Measurements from ENCODE around the gene GPR183. TPM values are rescaled to one million over a fixed set of nuclear protein-coding genes. Genes with fewer than 3 reads are reported as not detected.

The GPR183 gene
- total RNA-seq, 2 experiments from 2014 or later: 5.0 to 5.2 TPM

DNA sequence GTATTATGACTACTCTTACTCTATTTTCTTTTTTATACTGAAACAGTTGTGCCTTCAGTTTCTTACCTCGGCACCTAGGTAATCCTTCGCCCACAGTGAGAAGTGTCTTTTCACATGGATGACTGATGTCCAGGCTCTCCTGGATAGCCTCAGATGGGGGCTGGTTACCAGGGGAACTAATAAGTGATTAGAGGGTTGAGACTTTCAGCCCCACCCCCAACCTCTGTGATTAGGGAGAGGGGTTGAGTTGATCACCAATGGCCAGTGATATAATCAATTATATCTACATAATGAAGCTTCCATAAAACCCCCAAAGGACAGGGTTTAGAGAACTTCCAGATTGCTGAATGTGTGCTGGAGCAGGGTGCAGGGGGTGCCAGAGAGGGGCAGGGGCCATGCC is 43.0 kb upstream of the GPR183 start:
- H3K4me1 Mint-ChIP-seq (ENCODE audit: low read depth): peaks cover 63% of the 10 kb centered on the region
- DNase-seq: no peak
- CTCF ChIA-PET: no interaction called here
- no peaks in the 10 kb centered on the region for H3K27me3 Mint-ChIP-seq (ENCODE audit: low read depth)
- H3K36me3 Mint-ChIP-seq (ENCODE audit: low read depth): peaks cover 77% of the 10 kb centered on the region
- H3K27ac Mint-ChIP-seq: no peak overlapping the region
- H3K4me3 Mint-ChIP-seq: no peak overlapping the region
- H3K9me3 Mint-ChIP-seq (ENCODE audit: insufficient read depth): no peaks in the 10 kb centered on the region
- POLR2A ChIA-PET: no interaction called here
- ATAC-seq: no peak

DNA sequence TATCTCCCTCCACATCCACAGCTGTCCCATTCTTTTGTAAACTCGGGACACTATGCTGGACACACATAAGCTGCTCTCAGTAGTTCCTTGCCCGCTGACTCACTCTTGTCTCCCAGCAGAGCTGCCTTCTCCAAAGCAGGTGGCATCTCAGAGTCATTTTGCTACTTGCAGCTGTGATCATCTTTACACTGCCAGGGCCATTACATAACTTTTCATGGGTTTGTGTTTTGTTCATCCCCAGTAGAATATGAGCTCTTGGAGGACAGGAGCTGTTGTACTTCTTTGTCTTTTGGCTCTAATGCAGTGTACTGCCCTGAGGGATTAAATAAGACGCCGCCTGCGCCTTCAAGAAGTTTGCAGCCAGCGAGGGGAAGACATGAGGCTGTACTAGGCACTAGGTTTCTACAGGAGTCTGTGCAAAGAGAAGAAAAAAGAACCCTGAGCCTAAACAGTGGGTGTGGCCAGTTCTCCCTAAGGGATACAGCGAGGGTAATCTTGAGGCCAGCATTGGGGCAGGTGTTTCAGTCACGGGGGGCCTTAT is 40.8 kb upstream of the GPR183 start:
- ATAC-seq: no peak
- CTCF ChIA-PET: interaction anchor here (0.9 to 2.1 kb wide), 5 partner anchors 13 to 82 kb away, joined by 3 to 7 read pairs (median 4); no protein-coding TSS in a partner anchor
- no peak for DNase-seq

GRCh38 chr13:99347335-99347878 is 40.2 kb upstream of the GPR183 start:
- DNase-seq: no peak
- ChIA-PET POLR2A (no interaction called here), CTCF (interaction anchor here (2.1 kb wide), 1 partner anchor 12 kb away, joined by 7 read pairs; no protein-coding TSS in a partner anchor)
- Mint-ChIP-seq H3K36me3 (ENCODE audit: low read depth) (peaks cover 65% of the 10 kb centered on the region), H3K4me1 (ENCODE audit: low read depth) (peaks cover 35% of the 10 kb centered on the region), H3K27me3 (ENCODE audit: low read depth) (no peaks in the 10 kb centered on the region), H3K9me3 (ENCODE audit: insufficient read depth) (no peaks in the 10 kb centered on the region), H3K4me3 (no peak overlapping the region), H3K27ac (peak overlapping the region; percentile 34)
- ATAC-seq: no peak

More for the DNA sequence above, 40.8 kb upstream of the GPR183 start:
- Mint-ChIP-seq H3K9me3 (ENCODE audit: insufficient read depth) (no peaks in the 10 kb centered on the region), H3K27me3 (ENCODE audit: low read depth) (no peaks in the 10 kb centered on the region), H3K27ac (peak overlapping the region; percentile 5), H3K4me3 (no peak overlapping the region), H3K36me3 (ENCODE audit: low read depth) (peaks cover 67% of the 10 kb centered on the region), H3K4me1 (ENCODE audit: low read depth) (peaks cover 41% of the 10 kb centered on the region)
- POLR2A ChIA-PET: no interaction called here

DNA sequence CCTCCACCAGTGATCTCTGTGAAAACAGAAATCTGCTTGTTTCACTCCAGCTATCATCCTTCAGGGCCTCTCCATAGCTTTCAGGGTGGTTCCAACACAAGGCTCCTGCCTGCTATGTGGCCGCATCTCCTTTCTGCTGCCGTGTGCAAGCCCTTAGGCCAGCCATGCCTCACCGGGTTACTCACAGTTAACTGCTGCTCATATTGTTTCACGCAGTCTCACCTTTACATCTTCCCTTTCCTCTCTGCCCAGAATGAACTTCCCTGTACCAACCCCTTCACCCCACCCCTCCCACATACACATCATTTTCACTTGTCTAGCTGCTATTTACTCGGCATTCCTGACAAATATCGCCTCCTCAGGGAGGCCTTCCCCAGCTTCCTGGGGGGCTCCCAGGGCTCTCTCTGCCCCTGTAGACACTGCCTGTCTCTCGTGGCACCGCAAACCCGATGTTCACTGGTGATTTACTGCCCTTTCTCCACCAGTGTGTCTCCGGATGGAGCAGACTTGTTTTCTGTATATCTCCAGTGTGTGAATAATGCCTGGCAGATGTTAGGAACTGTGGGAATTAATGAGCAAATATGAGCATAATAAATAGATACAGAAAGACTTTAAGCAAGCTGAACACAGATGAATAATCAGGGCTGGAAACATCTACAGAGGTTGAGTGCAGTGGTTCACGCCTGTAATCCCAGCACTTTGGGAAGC is 39.3 kb upstream of the GPR183 start:
- ChIA-PET CTCF (interaction anchor here (2.1 kb wide), 1 partner anchor 11 kb away, joined by 7 read pairs; no protein-coding TSS in a partner anchor), POLR2A (no interaction called here)
- no peak for DNase-seq
- no peaks in the 10 kb centered on the region for H3K27me3 Mint-ChIP-seq (ENCODE audit: low read depth)
- H3K4me1 Mint-ChIP-seq (ENCODE audit: low read depth): peaks cover 26% of the 10 kb centered on the region
- no peak overlapping the region for H3K27ac Mint-ChIP-seq
- H3K4me3 Mint-ChIP-seq: no peak overlapping the region
- ATAC-seq: no peak
- H3K9me3 Mint-ChIP-seq (ENCODE audit: insufficient read depth): no peaks in the 10 kb centered on the region
- peaks cover 65% of the 10 kb centered on the region for H3K36me3 Mint-ChIP-seq (ENCODE audit: low read depth)

GRCh38 chr13:99345345-99345744 is 38.1 kb upstream of the GPR183 start:
- H3K9me3 Mint-ChIP-seq (ENCODE audit: insufficient read depth): no peaks in the 10 kb centered on the region
- peaks cover 26% of the 10 kb centered on the region for H3K4me1 Mint-ChIP-seq (ENCODE audit: low read depth)
- ATAC-seq (no peak), DNase-seq (no peak)
- CTCF ChIA-PET: interaction anchor here (2.8 kb wide), 1 partner anchor 91 kb away, joined by 9 read pairs; no protein-coding TSS in a partner anchor
- peak overlapping the region; percentile 1 for H3K27ac Mint-ChIP-seq
- no peak overlapping the region for H3K4me3 Mint-ChIP-seq
- no peaks in the 10 kb centered on the region for H3K27me3 Mint-ChIP-seq (ENCODE audit: low read depth)
- peaks cover 68% of the 10 kb centered on the region for H3K36me3 Mint-ChIP-seq (ENCODE audit: low read depth)
- POLR2A ChIA-PET: interaction anchor here (0.7 kb wide), 1 partner anchor 11 kb away, joined by 3 read pairs; no protein-coding TSS in a partner anchor

DNA sequence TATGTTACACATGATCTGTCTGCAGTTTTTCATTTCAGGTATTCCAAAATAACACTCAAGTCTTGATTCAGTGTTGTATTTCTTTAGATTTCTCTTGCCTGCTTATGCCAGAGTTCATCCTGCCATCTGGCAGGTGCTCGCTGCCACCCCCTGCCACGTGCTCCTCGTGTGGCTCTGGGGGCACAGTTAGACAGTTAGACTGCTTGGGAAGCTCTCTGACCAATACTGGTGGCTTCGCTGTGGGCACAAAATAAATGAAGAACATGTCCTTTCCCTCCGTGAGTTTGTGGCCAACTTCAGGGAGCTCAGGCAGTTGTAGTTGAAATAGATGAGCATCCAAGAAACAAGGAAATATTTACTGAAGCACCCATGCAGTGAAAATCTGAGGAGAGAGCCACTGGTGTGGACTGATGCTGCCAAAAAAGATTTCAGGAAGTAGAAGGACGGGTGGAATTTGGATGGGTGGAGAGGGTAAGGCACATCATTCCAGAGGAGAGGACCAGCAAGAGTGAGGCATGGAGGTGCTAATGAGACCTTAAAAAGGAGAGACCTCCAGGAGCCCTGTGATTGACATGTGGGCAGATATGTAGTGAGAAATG is 37.5 kb upstream of the GPR183 start:
- H3K4me1 Mint-ChIP-seq (ENCODE audit: low read depth): peaks cover 30% of the 10 kb centered on the region

GRCh38 chr13:99342723-99343315 is 35.6 kb upstream of the GPR183 start:
- no peak for DNase-seq
- H3K27me3 Mint-ChIP-seq (ENCODE audit: low read depth): no peaks in the 10 kb centered on the region
- H3K36me3 Mint-ChIP-seq (ENCODE audit: low read depth): peaks cover 66% of the 10 kb centered on the region
- no peak overlapping the region for H3K27ac Mint-ChIP-seq
- ATAC-seq: no peak
- ChIA-PET CTCF (interaction anchor here (1.9 to 2.8 kb wide), 2 partner anchors 73 to 94 kb away, joined by 5 to 9 read pairs; no protein-coding TSS in a partner anchor), POLR2A (interaction anchor here (1.4 kb wide), 1 partner anchor 13 kb away, joined by 3 read pairs; no protein-coding TSS in a partner anchor)
- H3K4me3 Mint-ChIP-seq: no peak overlapping the region
- H3K4me1 Mint-ChIP-seq (ENCODE audit: low read depth): peaks cover 40% of the 10 kb centered on the region
- no peaks in the 10 kb centered on the region for H3K9me3 Mint-ChIP-seq (ENCODE audit: insufficient read depth)

More for the DNA sequence above, 37.5 kb upstream of the GPR183 start:
- ChIA-PET CTCF (interaction anchor here (1.9 to 2.8 kb wide), 2 partner anchors 75 to 92 kb away, joined by 5 to 9 read pairs; no protein-coding TSS in a partner anchor), POLR2A (interaction anchor here (1.4 kb wide), 1 partner anchor 11 kb away, joined by 3 read pairs; no protein-coding TSS in a partner anchor)
- no peaks in the 10 kb centered on the region for H3K9me3 Mint-ChIP-seq (ENCODE audit: insufficient read depth)
- no peak overlapping the region for H3K4me3 Mint-ChIP-seq
- DNase-seq (no peak), ATAC-seq (no peak)
- peak overlapping the region; percentile 1 for H3K27ac Mint-ChIP-seq
- no peaks in the 10 kb centered on the region for H3K27me3 Mint-ChIP-seq (ENCODE audit: low read depth)
- peaks cover 72% of the 10 kb centered on the region for H3K36me3 Mint-ChIP-seq (ENCODE audit: low read depth)

GRCh38 chr13:99341969-99342722 is 34.9 kb upstream of the GPR183 start:
- Mint-ChIP-seq H3K36me3 (ENCODE audit: low read depth) (peaks cover 64% of the 10 kb centered on the region), H3K27ac (no peak overlapping the region), H3K9me3 (ENCODE audit: insufficient read depth) (no peaks in the 10 kb centered on the region), H3K4me1 (ENCODE audit: low read depth) (peaks cover 34% of the 10 kb centered on the region), H3K27me3 (ENCODE audit: low read depth) (no peaks in the 10 kb centered on the region), H3K4me3 (no peak overlapping the region)
- DNase-seq (no peak), ATAC-seq (no peak)
- CTCF ChIA-PET: interaction anchor here (1.3 to 1.5 kb wide), 2 partner anchors 10 to 72 kb away, joined by 4 read pairs; no protein-coding TSS in a partner anchor
- POLR2A ChIA-PET: no interaction called here

DNA sequence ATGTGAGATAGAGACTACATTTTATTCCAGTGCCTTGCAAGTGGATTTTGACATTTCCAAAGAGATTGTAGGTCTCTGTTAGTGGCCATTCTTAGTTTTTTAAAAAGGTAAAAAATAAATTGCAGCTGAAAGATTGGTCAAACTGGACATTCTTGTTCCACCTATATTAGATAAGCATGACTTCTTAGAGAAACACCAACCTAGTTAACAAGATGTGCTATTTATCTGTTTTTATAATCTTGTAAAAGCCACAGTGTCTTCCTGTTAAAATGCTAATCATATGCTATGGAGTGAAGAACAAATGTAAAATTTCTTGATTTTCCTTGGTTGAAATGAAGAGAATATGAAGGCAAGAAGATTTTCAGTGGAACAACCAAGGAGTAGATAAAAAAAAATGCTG is 33.4 kb upstream of the GPR183 start:
- Mint-ChIP-seq H3K27me3 (ENCODE audit: low read depth) (no peaks in the 10 kb centered on the region), H3K36me3 (ENCODE audit: low read depth) (peaks cover 62% of the 10 kb centered on the region), H3K4me3 (no peak overlapping the region), H3K4me1 (ENCODE audit: low read depth) (peaks cover 29% of the 10 kb centered on the region), H3K9me3 (ENCODE audit: insufficient read depth) (no peaks in the 10 kb centered on the region), H3K27ac (no peak overlapping the region)
- POLR2A ChIA-PET: no interaction called here
- DNase-seq: no peak
- no peak for ATAC-seq
- CTCF ChIA-PET: interaction anchor here (0.6 to 1.4 kb wide), 5 partner anchors 10 to 96 kb away, joined by 3 to 7 read pairs (median 3); no protein-coding TSS in a partner anchor

DNA sequence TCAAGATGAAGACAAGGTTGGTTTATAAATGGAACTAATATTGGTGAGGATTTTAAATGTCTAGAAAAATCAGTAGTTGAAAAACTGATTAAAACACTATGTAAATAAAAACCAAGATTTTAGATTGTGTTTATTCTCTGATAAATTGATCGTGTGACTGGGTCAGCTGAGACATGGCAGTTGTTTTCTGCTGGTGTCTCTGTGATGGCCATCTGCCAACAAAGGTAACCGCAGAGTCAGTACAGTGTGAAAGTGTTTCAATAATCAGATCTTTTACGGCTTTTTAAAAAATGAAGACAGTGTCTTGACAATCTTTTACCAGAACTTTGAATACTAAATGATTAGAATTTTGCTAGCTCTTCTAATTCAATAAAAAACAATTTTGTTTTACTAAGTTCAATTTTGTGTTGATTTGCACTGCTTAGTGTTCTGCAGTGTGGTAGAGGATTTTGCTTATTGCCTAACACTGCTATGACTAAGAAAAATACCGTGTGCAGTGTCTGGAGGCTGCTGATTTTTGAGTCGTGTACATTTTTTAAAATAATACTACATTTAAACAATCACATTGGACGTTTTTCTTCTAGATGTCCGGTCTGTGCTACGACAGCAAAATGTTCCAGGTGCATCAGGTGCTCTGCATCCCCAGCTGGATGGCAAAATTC is 32.7 kb upstream of the GPR183 start:
- no peak for DNase-seq

More for the DNA sequence above, 32.7 kb upstream of the GPR183 start:
- ATAC-seq: no peak
- Mint-ChIP-seq H3K27me3 (ENCODE audit: low read depth) (no peaks in the 10 kb centered on the region), H3K4me3 (peak overlapping the region; percentile 23), H3K9me3 (ENCODE audit: insufficient read depth) (no peaks in the 10 kb centered on the region), H3K27ac (no peak overlapping the region), H3K36me3 (ENCODE audit: low read depth) (peaks cover 63% of the 10 kb centered on the region), H3K4me1 (ENCODE audit: low read depth) (peaks cover 30% of the 10 kb centered on the region)
- POLR2A ChIA-PET: no interaction called here
- CTCF ChIA-PET: interaction anchor here (0.6 to 1.4 kb wide), 7 partner anchors 10 to 97 kb away, joined by 3 to 7 read pairs (median 3); no protein-coding TSS in a partner anchor
